ENCODE data around the gene PTPRM.

- no peak for TF ChIP-seq MAX (IDR thresholded peaks at IDR 0.05)
- TF ChIP-seq CBX2 (IDR thresholded peaks at IDR 0.05; ENCODE audit: borderline replicate concordance, low read depth) = no peak
- no peak for TF ChIP-seq REST (IDR thresholded peaks at IDR 0.05)
- TF ChIP-seq PBX3 (IDR thresholded peaks at IDR 0.05) = no peak
These were observed 374.4 kb downstream of the PTPRM start for GRCh38 chr18:7941533-7941932.
